Hematopoietic multipotent progenitor cell (in vitro differentiated cells): ENCODE measurements around the gene OR1L6. TPM values are rescaled to one million over a fixed set of nuclear protein-coding genes. Genes with fewer than 3 reads are reported as not detected.

Experiments
- DNase-seq, 3 donors: peaks; one replicate each; pipeline ENCODE4 v3.0.0-alpha.2; 2011 to 2015; ENCODE audit warnings: low read depth in 2 of 3, low spot score in 2 of 3
- total RNA-seq: library from RNA; depleted of rRNA; stranded (reverse); fragments of >200 nt; gene quantifications from one replicate; pipeline ENCODE4 v1.2.3, GENCODE V29; 2012

Gene OR1L6, protein sequence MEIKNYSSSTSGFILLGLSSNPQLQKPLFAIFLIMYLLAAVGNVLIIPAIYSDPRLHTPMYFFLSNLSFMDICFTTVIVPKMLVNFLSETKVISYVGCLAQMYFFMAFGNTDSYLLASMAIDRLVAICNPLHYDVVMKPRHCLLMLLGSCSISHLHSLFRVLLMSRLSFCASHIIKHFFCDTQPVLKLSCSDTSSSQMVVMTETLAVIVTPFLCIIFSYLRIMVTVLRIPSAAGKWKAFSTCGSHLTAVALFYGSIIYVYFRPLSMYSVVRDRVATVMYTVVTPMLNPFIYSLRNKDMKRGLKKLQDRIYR
- not detected for total RNA-seq

DNA sequence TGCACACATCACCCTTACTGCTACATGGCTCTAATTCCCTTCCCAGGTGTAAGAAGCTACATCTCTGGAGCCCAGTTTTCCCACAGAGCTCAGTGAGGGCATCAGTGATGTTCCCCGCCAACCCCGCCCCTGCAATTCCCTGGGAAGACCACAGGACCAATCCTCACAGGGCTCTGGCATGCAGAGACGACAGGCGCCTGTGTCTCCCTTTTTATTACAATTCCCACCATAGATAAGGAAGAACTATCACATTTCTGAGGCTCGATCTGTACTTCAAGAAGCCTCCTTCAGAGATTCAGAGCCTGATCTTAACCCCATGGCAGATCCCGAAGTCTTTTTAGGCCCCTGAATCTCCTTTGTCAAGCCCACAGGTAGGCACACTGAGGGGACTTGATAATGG lies at the start of gene OR1L6:
OR1L6 (plus strand) TSS at position 301 of the 400 bp plus-strand sequence. CDS start 7,545 bp downstream, outside the sequence.
- no peak for DNase-seq

DNA sequence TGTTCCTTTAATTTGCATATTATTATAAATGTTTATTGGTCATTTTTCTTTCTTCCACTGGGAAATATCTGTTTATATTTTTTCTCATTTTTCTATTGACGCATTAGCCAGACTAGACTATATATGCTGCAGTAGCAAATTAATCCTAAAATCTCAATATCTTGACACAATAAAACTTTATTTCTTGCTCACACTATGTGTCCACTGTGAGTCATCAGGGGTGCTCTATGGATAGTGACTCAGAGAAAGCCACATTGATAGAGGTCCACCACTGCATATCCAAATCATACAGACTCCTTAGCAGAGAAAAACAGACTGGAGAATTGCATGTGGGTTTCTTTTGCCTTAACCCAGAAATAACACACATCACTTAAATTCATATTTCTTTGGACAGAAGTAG lies 46.4 kb upstream of the OR1L6 start:
- no peak for DNase-seq

DNA sequence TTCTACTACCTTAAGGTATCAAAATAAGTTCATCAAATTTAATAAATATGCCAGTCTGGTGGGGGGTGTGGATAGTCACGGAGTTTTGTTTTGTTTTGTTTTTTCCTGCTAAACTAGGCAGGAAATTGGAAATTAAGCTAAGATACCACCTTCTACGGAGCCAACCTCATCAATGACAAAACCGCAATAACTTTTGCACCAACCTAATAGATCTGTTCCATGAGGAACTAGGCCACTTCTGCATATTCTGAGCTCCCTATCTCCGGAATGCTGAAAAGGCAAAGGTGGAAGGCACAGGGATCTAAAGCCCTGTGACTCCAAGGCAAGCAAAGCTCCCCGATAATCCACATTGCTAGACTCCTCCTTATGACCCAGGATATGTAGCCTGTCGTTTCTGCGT lies 24.1 kb upstream of the OR1L6 start:
- DNase-seq, result no peak

DNA sequence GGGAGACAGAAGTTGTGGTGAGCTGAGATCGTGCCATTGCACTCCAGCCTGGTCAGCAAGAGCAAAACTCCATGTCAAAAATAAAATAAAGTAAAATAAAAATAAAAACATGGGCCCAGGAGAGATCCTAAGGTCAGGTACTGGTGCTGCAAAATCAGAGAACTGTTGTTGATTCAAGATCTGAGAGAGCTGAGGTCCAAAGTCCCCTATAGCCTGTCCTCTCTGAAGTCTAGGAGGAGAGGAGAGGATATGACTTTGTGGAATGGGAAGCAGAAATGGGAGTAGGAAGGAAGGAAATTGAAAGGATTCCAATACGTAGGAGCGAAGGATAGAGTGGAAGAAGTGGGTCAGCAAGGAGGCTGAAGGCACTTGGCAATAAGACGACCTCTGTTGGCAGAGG lies 22.9 kb upstream of the OR1L6 start:
- no peak for DNase-seq

DNA sequence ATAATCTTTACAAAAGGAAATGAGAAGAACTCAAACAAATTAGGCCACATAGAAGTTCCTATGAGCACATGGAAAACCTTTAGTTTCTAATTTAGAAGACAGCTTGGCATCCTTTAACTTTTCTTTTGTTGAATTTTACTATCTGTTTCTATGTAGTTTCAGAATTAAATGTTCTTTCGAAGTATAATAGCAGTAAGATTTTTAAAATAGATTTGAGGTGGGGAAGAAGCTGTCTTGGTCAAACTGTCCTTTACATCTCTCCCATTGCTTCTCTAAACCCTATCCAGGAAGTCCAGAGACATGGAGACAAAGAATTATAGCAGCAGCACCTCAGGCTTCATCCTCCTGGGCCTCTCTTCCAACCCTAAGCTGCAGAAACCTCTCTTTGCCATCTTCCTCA lies 18.4 kb upstream of the OR1L6 start, which contains the start of gene OR1L4:
OR1L4 (plus strand) TSS at position 301 of the 400 bp plus-strand sequence; CDS start at position 301, 0 bp downstream.
- DNase-seq, result no peak

DNA sequence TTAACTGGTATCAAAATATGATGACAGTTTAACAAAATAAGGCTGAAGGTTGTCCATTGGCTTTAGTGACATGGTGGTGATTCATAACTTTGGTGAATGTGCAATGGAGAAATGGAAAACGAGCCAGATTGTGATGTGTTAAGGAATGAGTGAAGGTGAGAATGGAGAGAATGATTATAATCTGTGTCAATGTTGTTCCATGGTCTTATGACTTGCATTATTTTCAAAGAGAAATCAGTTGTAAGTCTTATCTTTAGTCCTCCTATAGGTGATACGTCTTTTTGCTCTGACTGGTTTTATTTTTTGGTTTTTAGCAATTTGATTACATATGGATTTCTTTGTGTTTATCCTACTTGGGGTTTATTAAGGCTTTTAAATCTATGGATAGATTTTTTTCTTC lies 12.7 kb downstream of the OR1L6 start:
- no peak for DNase-seq

DNA sequence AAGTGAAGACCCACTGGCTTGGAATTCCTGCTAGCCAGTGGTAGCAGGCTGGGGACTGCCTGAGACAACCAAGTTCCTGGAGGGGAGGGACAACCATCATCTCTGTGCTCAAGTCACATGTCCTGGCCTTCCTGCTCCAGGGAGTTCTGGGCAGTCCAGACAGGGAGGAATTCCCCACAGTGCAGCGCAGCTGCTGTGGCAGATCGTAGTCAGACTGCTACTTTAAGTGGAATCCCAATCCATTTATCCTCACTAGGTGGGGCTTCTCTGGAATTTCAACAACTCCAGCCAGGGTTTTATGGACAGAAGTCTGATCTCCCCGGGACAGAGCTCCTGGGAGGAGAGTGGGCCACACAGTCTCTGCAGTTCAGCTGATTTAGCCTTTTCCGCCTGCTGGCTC lies 25.7 kb downstream of the OR1L6 start:
- no peak for DNase-seq

DNA sequence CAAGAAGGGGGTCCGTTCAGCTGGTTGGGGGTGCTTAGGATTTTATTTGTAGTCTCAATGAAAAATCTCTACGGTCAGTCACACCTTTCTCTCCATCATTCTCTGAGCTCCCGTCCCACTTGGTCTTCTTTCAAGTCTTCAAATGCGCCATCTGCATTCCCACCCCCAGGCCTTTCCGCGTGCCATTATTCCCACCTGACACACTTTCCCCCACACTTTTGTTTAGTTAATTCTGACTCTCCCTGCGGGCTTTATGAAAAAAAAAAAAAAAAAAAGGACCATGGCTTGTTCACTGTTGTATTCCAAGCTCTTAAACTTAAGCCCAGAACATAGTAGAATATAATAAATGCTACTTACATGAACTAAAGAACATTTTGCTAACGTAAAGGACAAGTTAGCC lies 34.9 kb downstream of the OR1L6 start:
- no peak for DNase-seq

DNA sequence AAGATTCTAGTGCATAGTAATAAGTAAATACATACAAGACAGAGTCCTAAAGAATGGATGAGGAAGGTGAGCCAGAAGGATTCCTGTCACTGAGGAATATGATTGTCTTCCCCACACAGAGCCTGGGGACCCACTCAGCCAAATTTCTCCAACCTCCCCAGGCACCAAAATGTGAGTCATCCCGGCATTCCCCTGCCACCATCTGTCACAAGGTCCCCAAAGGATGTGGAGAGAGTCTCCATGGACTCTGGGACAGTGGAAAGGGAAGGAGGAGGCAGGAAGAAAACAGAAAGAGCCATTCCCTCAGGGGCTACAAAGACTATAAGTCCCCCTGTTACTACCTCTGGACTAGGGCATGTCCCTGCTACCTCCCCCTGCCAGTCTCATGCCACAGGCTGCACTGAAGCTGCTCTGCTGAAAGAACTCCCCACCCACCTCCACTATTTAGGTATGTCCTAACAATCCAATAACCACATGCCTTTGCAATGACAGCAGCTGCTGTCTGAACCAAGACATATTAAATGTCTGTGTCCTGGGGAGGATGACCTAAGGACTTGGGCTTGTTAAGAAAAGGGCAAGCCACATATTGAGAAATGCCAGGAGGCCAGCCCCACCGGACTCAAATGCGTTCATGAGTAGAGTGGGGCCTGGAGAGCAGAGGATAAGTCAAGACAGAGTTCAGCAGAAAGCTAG lies 36.0 kb downstream of the OR1L6 start:
- DNase-seq, result no peak

DNA sequence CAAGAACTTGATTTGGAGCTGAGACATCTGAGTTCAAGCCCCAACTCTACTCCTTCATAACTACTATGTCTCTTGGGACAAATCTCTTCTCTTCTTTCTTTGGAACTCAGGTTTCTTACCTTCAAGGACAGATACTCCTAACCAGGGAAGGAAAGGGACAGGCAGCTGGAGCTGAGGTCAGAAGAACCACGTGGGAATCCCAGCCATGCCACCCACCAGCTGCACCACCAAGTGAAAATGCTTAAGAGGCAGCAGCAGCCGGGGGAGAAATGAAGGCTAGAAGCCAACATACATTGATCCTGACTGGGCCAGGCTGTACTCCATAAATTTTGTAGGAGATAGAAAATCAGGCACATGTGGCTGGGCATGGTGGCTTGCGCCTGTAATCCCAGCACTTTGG lies 37.1 kb downstream of the OR1L6 start:
- DNase-seq, result no peak

DNA sequence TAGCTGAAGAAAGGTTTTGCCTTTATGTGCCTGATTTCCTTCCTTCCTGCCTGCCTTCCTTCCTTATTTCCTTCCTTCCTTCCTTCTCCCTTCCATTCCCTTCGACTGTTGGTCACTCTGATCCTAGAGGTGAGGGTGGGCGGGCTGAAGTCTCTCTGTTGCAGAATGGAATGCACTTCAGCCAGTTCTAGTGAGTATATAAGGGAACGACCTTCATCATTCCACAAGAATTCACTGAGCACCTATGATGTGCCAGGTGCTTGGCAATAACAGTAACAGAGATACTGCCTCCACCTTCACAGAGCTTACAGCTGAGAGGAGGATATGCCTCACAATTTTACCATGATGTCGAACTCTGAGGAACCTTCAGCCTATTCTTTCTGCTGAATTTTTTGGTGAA lies 37.9 kb downstream of the OR1L6 start:
- DNase-seq, result no peak

DNA sequence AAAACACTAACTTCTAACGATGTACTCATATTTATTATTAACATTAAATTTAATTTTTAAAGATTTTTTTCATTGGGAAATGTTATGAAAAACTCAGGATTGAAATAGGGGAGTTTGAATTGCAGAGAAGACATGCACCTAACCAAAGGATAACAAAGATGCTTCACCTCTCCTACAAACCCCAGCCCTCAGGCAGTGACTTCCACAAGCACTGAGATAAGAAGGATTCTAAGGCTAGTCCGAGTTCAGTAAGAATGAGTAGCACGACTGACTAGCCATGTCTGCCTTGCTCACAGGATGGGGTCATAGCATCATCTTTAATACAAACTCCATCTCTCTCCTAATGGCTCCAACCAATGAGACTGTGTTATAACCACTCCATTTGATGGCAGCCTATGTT lies 39.6 kb downstream of the OR1L6 start:
- no peak for DNase-seq

DNA sequence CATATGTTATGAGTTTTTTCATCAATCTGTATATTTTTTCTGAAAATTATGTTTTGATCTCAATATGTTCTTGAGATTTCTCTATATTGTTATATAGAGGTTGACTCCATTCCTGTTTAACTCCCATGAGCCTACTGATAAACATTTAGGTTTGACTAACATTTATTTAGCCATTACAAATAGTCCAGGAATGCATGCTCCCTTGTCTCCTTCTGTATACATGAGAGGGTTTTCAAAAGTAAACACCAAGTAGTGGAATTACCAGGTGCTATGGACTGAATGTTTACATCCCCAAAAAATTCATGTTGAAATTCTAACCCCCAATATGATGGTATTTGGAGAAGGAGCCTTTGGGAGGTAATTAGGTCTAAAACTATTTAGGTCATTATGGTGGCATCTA lies 43.2 kb downstream of the OR1L6 start:
- no peak for DNase-seq

DNA sequence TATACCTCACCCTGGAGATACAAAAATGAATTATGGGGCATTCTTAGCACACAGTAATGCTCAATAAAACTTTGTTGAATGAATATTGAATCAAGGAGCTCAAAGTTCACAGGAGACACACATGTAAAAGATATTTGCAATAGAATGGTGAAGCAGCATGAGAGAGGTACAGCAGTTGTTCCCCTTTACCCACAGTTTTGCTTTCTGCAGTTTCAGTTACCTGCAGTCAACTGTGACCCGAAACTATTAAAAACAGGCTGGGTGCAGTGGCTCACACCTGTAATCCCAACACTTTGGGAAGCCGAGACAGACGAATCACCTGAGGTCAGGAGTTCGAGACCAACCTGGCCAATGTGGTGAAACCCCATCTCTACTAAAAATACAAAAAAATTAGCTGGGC lies 44.2 kb downstream of the OR1L6 start:
- no peak for DNase-seq

DNA sequence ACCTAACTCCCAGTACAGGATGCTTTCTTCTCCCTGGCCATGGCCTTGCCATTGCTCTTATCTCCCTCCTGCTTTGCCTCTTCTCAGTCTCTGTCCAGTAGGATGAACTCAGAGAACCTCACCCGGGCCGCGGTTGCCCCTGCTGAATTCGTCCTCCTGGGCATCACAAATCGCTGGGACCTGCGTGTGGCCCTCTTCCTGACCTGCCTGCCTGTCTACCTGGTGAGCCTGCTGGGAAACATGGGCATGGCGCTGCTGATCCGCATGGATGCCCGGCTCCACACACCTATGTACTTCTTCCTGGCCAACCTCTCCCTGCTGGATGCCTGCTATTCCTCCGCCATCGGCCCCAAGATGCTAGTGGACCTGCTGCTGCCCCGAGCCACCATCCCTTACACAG lies 46.7 kb downstream of the OR1L6 start, which contains the start of gene OR5C1:
OR5C1 (plus strand) TSS at position 103 of the 400 bp plus-strand sequence; CDS start at position 103, 0 bp downstream.
- DNase-seq, result no peak

DNA sequence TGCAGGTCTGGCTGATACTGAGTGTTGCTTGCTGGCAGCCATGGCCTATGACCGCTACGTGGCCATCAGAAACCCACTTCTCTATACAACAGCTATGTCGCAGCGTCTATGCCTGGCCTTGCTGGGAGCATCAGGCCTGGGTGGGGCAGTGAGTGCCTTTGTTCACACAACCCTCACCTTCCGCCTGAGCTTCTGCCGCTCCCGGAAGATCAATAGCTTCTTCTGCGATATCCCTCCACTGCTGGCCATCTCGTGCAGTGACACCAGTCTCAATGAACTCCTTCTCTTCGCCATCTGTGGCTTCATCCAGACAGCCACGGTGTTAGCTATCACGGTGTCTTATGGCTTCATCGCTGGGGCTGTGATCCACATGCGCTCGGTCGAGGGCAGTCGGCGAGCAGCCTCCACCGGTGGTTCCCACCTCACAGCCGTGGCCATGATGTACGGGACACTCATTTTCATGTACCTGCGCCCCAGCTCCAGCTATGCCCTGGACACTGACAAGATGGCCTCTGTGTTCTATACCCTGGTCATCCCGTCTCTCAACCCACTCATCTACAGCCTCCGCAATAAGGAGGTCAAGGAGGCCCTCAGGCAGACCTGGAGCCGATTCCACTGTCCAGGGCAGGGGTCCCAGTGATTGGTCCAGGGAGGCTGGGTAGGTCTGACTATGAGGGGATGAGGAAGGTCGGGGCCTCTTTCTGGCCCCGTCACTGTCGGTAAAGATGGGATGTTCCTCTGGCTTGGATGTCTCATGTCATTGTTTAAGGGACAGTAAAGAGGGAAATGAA lies 47.3 kb downstream of the OR1L6 start:
- no peak for DNase-seq

DNA sequence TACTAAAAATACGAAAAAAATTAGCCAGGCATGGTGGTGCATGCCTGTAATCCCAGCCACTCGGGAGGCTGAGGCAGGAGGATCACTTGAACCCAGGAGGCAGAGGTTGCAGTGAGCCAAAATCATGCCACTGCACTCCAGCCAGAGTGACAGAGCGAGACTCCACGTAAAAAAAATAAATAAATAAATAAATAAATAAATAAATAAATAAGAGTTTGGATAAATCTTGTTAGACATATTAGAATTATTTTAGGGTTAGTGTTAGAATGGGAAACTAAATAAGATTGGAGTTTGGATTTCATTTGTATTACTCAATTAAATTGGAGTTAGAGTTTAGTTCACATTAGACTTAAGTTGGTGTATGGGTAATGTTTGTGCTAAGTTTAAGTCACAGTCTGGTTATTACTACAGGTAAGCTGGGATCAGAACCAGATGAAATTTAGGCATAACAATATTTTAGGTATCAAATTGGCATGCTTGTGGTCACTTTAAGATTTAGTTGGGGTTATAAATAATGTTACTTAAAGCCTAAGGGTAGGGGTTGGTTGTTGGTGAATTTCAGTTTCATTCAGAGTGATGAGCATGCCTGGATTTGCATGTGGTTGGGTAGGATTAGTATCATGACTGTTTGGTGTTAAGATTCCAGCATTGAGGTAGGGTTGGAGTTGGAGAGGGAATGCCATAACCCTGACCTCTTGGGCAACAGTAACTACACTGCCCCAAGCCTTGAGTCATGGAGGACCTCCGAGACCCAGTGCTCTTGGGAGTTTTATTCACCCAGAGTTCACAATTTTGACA lies 50.0 kb downstream of the OR1L6 start:
- DNase-seq, result no peak

DNA sequence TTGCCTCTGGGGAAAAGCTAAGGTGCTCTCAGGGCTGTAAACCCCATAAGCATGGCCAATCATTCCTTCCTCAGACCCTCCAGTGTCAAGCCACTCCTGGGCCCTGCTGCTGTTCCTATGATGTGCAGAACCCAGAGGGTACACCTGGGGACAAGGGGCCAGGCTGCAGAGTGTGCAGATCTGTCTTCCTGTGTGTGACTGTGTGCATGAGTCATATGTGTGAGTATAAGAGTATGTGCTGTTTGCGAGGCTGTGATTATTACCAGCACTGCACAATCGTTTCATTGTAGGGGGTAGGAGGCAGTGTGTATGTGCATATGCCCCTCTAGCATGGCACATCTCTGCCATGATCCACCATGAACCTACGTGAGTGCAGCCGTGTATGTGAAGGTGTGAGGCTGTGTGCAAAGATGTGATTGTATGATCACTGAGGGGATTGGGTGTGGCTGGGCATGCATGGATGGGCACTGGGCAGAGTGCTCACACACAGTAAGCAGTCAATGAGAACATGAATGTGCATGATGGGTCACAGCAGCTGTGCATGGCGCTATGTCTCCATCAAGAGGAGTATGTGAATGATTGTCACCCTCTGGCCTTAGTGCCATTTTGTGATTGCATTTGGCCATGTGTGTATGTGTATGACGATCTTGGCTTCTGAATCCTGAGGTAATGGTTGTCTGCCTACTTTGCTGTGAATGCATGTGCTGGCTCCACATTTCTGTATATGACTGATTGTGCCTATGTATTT lies 55.4 kb downstream of the OR1L6 start:
- no peak for DNase-seq
